HG02943 (cell line): ENCODE measurements around the gene SOWAHB.
"Not testable (repeated sequence)": the region's sequence is repeated elsewhere in the genome, so short reads cannot be mapped to it uniquely, and the experiment has no call there.

Experiments used
- ATAC-seq: cut with Tn5 transposase; IDR thresholded peaks from one replicate; pipeline ENCODE4 v1.9.1; 2021; ENCODE audit warnings: mild to moderate bottlenecking, low read depth, moderate library complexity; ENCODE audit not compliant: unreplicated experiment

Gene SOWAHB

DNA sequence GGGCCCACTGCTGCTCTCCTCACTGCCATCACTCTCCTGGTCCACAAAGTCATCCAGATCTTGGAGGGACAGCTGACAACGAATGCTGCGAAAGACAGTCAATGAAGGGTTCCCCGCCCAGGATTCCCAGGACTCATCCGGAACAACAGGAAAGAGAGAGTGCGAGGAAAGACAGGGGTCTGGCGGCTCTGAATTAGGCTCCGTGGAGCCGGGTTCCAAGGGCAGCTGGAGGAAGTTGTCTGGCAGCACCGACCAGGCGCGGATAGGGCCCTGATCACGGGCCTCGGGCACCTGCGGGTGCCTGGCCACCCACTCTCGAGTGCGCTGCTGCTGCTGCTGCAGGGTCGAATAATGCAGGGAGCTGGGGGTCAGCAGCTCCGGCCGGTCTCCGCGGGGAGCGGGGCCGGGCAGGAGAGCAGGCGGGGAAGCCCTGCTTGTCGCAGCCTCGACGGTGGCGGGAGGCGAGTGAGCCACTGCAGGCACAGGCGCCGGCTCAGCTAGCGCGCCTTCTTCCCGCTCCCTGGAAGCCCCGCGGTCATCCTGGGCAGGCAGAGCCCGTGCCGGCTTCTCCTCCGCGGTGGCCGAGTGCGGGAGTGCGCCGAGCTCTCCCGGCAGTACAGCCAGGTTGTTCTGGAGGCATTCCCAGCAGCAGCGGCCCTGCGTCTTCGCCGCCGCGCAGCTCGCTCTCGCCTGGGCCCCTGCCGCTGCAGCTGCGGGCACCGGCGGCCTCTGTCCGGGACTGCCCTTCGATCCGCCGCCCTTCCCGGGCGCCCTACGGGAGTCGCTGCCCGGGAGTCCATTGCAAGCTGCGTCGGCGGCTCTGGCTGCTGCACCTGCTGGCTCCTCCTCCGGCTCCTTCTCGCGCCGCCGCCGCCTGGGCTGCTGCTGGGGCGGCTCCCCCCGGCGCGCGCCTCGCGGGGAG is 1.1 kb downstream of the SOWAHB start:
- no peak for ATAC-seq

DNA sequence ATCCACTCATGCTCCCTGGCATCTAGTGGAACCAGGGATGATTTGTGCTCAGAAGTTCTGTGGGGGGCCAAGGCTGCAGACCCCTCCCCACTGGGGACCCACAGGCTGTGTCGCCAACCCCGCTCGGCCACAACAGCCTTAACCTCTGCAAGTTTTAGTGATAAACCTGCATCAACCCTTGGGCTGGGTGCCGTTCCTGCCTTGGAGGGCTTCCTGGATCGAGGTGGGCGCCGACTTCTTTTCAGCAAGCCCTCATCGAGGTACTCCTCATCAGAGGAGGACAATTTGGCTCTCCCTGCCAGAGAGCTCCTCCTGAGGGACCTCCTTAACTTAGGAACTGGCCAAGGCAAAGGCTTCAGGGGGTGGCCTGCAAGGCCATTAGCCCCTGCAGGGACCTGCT is 1.9 kb downstream of the SOWAHB start:
- ATAC-seq = no peak

DNA sequence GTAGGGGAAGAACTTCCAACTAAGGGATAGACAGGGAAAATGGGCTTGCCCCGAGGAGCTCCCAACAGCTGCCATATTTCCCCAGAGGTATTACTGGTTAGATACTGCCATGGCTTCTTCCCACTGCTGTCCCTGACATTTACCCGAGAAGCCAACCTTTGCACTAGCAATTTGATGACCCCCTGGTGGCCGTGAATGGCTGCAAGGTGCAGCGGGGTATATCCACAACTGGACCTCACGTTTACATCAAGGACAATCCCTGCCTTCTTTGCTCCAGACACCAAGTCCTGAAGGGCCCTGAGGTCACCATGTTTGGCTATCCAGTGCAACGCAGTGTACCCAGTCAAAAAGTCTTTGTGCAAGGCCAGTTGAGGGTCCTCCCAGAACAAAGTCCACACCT is 2.3 kb downstream of the SOWAHB start:
- no peak for ATAC-seq

DNA sequence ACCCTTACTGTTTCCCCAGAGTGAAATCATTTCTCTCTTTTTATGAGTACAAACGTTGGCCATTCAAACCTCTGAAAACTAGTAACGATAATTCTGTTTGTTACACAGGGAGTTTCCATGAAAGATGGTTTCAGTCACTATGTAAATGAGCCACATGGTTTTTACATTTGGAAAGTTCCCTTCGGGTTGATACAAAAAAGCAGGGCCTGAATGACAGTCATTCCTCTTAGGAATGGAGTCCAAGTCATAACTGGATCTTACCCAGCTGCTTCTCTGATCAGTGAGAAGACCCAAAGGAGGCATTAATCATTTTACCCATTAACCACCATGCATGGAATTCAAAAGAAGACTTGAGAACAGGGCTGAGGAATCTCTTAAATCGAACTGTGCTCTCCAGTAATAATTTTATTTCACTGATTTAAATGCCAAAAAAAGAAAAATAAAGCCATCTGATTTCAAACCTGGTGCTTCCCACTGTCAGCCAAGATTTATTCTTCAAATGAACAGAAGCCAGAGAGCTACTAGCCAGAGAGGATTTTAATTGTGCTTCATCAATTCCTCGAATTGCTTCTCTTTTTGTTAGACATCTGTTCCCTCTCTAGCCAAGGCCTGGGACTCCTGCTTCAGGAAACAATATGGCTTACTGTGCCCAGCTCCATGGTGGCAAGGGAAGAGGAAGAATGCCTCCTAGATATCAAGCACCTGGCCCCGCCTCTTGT is 3.2 kb downstream of the SOWAHB start:
- ATAC-seq = no peak

DNA sequence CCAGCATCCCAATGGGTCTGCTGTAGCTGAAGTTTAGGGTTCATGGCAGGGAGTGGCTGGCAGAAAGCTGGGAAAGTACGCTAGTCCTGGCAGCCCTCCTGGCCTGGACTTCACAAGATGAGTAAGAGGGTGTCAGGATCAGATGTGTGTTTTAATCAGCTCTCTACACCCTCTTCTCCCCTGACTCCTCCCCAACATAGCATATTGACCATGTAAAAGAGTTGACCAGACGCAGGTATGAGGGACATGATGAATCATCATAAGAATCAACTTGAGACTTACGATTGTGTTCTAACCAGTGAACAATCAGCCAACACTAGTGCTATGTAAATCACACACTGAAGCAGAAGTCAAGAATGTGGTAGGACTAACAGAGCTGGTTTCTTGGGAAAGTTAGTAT is 5.3 kb downstream of the SOWAHB start:
- ATAC-seq = no peak

DNA sequence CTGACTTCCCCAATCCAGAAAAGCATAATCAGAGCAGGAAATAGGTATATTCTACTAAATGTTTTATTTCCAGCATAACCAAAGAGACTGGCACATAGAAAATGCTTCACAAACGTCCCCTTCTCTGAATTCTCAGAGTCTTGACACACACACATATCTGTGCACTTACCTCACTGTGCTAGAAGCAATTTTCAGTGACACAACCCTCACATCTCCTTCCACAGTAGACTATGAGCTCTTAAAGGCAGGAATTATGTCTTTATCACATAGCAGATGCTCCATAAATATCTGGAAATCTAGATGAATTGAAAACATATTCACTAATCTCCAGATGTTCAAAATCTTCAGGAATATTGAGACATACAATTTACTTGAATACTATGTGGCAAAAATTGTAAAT is 5.9 kb downstream of the SOWAHB start:
- ATAC-seq = no peak

DNA sequence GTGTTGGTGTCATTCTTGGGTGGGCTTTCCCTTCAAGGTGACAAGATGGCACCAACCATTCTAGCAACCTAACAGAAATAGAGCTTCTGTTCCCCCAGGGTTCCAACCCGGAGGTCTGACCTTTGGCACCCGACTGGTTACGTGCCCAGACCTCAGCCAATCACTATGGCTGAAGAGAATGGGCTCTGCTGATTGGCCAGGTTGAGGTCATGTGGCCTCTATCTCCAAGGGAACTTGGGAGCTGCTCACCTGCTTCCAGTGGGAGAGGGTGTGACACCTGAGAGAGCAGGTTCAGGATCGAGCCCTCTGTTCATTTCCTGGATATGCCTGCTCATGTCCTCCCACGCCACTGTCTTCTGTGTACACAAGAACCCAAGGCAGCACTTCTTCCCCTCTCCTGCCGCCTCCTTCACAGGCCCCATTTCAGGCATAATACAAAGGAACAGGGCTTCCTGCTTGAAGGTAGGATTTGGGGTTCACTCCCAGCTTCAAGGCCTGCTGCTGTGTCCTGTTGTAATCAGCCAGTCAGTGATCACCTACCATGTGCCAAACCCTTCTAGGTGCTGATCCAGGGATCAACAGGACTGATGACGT is 11.0 kb downstream of the SOWAHB start:
- no peak for ATAC-seq

DNA sequence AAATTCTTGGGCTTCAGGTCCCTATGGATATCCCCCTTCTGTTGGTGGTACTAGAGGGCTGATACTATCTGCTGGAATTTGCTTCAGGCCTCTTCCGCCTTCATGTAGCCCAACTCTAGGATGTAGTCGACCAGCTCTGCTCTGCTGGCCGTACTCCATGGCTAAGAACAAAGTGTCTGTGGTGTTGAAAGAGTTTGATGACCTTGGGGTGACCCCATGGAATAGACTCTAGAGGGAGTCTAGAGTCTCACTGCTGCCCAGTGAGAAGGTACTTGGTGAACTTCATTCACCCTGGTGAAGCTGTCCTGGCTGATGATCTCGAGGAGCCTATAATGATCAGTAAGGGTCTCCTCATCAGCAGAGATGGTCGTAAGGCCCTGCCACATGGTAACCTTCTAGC is 11.7 kb downstream of the SOWAHB start:
- ATAC-seq = no peak

DNA sequence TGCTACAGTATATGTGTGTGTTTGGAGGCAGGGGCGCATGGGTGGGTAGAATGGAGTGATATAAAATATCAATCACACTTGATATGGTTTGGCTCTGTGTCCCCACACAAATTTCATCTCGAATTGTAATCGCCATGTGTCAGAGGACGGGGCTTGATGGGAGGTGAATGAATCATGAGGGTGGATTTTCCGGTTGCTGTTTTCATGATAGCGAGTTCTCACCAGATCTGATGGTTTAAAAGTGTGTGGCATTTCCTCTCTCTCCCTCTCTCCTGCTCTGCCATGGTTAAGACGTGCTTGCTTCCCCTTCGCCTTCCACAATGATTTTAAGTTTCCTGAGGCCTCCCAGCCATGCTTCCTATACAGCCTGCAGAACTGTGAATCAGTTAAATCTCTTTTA is 14.8 kb downstream of the SOWAHB start:
- ATAC-seq = no peak

DNA sequence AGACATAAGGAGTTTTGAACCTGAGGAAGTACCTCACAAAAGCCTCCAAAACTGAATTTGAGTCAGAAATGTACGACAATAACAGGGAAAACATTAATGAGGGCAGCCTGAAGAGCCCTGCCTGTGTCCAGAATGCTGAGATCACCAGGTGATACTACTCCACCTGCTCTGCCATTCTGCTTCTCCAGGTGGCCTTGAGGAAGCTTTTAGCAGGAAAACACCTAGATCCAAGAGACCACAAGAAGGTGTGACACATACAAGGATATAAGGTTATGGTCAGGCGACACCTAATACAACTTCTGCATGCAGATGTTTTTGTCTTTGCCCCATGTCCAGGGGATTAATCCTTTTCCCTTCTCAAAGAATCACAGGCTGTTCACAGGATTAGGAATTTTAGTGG is 15.3 kb downstream of the SOWAHB start:
- no peak for ATAC-seq

DNA sequence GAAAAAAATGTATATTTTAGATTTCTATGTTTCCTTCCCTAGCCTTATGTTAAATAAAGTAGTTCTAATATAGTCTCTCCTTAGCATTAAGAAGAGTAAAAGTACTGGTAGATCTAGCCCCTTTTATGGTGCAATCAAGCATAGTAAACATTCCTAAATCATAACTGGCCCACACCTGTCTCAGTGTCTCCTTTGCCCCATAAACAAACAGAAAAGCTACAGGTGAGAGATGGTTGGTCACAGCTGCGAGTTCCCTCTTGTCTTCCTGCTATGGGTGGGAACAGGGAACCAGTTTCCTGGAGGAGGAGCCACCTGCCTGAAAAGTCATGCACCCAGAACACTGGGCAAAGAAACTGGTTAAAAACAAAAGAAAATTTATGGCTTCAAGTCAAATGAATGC is 16.6 kb downstream of the SOWAHB start:
- ATAC-seq = no peak

DNA sequence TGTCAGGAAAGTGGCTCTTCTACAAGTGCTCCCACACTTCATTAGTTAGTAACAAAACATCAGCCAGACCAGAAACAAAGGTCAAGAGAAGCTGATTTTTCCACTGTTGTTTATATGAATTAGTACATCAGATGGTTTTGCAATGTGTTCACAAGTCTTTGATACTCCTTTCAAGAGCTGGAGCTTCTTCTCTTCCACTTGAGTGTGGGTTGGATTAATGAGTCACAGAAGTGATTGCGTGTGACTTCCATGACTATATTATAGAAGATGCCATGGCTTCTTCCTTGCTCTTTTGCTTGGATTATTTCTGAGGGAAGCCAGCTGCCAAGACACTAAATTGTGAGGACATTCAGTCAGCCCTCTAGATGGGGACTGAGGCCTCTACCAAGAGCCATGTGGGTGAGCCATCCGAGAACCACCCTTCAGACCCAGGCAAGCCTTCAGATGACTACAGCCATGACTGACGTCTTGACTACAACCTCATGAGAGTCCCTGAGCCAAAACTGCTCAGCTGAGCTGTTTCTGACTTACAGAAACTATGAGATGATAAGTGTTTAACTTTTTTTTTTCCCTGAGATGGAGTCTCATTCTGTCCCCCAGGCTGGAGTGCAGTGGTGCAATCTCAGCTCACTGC is 18.1 kb downstream of the SOWAHB start:
- no peak for ATAC-seq

DNA sequence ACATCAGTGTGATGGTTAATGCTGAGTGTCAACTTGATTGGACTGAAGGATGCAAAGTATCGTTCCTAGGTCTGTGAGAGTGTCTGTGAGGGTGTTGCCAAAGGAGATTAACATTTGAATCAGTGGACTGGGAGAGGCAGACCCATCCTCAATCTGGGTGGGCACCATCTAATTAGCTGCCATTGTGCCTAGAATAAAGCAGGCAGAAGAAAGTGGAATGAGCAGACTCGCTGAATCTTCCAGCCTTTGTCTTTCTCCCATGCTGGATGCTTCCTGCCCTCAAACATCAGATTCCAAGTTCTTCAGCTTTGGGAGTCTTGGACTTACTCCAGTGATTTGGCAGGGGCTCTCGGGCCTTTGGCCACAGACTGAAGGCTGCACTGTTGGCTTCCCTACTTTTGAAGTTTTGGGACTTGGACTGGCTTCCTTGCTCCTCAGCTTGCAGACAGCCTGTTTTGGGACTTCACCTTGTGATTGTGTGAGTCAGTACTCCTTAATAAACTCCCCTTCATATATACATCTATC is 19.2 kb downstream of the SOWAHB start:
- ATAC-seq = not testable (repeated sequence)

DNA sequence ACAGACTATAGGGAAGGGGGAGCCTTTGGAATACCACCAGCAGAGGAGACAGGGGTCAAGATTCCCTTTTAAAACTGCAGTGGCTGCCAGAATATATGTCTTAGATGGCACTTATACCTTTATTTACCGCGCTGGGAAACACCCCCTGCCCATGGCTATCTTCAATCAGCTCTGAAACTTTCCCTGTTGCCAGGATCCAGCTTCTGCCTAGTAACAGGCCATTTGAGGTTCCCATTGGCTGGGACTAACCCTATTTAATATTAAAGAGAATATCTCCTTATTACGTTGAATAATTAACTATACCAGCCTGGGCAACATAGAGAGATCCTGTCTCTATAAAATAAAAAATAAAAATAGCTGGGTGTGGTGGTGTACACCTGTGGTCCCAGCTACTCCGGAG is 23.8 kb downstream of the SOWAHB start:
- ATAC-seq = no peak

DNA sequence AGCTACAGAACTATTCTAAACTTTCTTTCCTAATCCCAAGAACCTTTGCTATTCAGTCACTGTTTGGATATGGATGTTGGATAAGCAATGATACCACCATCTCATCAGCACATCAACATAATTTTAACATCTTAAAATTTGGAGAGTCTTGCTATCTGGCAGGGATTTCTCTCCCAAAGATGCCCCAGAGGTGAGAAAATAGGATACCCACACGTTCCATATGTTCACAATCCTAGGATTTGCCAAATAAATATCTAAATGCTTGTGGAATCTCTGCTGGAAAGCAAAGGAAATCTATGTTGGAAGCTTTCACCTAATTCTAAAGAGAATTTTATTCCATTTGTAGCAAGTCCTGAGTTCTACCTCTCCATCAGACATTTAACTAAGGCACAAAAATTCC is 24.4 kb downstream of the SOWAHB start:
- ATAC-seq = no peak

DNA sequence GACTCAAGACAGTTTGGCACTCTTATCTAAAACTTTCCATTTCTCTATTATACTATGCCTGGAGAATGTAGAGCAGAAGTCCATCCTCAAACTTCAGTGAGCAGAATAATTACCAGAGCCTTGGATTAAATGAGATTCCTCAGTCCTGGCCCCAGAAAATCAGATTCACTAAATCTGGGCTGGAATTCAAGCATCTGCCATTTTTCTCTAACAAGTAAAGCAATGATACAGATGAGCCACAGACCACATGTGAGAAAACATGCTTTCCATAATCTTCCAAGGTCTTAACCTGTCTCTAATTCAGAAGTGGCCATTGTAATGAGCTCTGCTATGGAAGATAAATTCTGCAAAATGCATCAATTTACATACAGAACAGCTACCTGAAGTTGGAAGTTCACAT is 25.4 kb downstream of the SOWAHB start:
- no peak for ATAC-seq

DNA sequence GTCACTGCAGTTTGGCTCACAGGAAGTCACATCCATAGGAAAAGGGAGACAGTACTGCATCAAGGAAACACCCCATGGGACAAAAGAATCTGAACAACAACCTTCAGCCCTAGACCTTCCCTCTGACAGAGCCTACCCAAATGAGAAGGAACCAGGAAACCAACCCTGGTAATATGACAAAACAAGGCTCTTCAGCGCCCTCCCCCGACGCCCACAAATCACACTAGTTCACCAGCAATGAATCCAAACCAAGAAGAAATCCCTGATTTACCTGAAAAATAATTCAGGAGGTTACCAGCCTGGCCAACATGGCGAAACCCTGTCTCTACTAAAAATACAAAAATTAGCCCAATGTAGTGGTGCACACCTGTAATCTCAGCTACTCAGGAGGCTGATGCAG is 29.2 kb downstream of the SOWAHB start:
- ATAC-seq = not testable (repeated sequence)

DNA sequence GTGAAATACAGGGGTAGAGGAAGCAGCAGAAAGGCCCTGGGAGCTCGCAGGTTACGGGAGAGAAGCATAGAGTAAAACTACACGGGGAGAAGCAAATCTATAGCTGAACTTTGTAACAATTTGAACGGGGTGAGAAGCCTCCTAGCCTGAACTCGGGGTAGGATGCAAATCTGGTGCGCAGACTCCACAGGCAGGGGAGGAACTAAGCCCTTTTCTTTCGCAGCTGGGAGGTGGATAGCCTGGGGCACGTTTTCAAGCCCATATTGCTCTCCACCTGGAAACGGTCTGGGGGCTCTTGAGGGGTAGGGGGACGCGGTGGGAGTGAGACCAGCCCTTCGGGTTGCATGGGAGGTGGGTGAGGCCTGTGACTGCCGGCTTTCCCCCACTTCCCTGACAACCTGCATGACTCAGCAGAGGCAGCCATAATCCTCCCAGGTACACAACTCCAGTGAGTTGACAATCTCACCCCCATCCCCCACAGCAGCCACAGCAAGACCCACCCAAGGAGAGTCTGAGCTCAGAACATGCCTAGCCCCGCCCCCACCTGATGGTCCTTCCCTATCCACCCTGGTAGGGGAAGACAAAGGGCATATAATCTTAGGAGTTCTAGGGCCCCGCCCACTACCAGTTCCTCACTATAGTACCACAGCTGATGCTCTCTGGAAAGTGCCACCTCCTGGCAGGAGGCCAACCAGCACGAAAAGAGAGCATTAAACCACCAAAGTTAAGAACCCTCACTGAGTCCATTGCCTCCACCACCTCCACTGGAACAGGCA is 29.9 kb downstream of the SOWAHB start:
- ATAC-seq = no peak

DNA sequence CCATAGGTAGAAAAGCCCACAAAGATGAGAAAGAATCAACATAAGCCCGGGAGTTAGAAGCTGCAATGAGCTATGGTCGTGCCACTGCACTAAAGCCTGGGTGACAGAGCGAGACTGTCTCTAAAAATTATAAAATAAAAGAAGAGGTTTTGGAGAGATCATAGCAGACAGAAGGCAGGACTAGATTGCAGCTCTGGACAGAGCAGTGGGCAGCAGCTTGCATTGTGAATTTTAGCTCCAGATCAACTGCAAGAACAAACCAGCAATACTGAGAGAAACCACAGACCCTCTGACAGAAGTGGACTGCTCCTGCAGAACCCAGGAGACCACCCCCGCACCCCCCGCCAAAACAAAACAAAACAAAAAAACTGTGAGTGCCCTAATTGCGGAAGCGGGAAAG is 30.6 kb downstream of the SOWAHB start:
- no peak for ATAC-seq

DNA sequence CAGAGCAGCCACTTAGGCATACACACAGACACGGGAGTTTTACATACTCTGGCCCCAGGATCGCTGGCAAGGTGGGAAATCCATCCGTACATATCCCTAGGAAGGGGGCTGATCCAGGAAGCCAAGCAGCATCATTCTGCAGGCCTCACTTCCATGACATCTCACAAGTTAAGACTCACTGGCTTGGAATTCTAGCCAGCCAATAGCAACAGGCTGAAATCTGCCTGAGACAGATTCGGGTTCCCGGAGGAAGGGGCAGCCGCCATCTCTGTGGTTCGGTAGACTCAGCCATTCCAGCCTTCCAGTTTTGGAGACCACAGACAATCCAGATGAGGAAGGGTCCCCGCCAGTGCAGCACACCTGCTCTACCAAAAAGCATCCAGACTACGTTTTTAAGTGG is 31.3 kb downstream of the SOWAHB start:
- no peak for ATAC-seq
